HepG2 (cell line): ENCODE data around the gene ZNF48. TPM values are rescaled to one million over a fixed set of nuclear protein-coding genes. Genes with fewer than 3 reads are reported as not detected.
A peak's percentile ranks its signal among the peaks of the same experiment; 100 is the strongest.

Source experiments
- AKAP8 ChIP-seq: sonication (generic); formaldehyde crosslinking; IDR thresholded peaks from 2 replicates; pipeline ENCODE4 v1.5.1; 2020; ENCODE audit warnings: mild to moderate bottlenecking, missing genetic modification reagents
- PRMT3 ChIP-seq: sonication (generic); formaldehyde crosslinking; IDR thresholded peaks from 2 replicates; pipeline ENCODE4 v1.8.1; 2022; ENCODE audit warnings: low read depth, mild to moderate bottlenecking, moderate library complexity, missing genetic modification reagents, borderline replicate concordance
- ZFAT ChIP-seq: sonication (generic); formaldehyde crosslinking; conservative IDR thresholded peaks from 2 replicates; pipeline ENCODE4 v1.8.1; 2023; ENCODE audit warnings: missing genetic modification reagents, inconsistent platforms
- ZNF138 ChIP-seq: sonication (generic); formaldehyde crosslinking; IDR thresholded peaks from 2 replicates; pipeline ENCODE4 v1.5.0; 2020; ENCODE audit warnings: mild to moderate bottlenecking, low read depth, missing genetic modification reagents
- ZNF709 ChIP-seq: sonication (generic); formaldehyde crosslinking; IDR thresholded peaks from 2 replicates; pipeline ENCODE4 v1.5.0; 2020; ENCODE audit warnings: mild to moderate bottlenecking, missing genetic modification reagents
- ZNF792 ChIP-seq: IDR thresholded peaks from 2 replicates; pipeline ENCODE4 v1.6.1; 2016
- polyA plus RNA-seq, 8 experiments: library from polyadenylated mRNA; depleted of rRNA in 3 of 8; stranded (reverse) in 7 of 8; unstranded in 1 of 8; fragments of >200 nt; fragmentation: Illumina TruSeq in 4 of 8; extraction: Trizol in 4 of 8; gene quantifications; 2 replicates each; pipeline versions ENCODE4 v1.2.1 to v1.2.3, GENCODE V29; 2011 to 2016; ENCODE audit warnings: low read depth in 4 of 8, missing spikeins in 1 of 8, mixed read lengths in 1 of 8; ENCODE audit not compliant: insufficient read depth in 1 of 8
- total RNA-seq, 5 experiments: library from RNA; depleted of rRNA; stranded (reverse); fragments of >200 nt; fragmentation: Illumina TruSeq; extraction: Trizol; gene quantifications; 2 replicates each; pipeline ENCODE4 v1.2.3, GENCODE V29; 2016; ENCODE audit warnings: low read depth in 1 of 5
- TF ChIP-seq, protein P1 (sequence below): sonication (generic); formaldehyde crosslinking; IDR thresholded peaks from 2 replicates; pipeline ENCODE4 v1.8.1; 2022; ENCODE audit warnings: low read depth, mild to moderate bottlenecking, missing genetic modification reagents
- TF ChIP-seq, protein P2 (sequence below): sonication (generic); formaldehyde crosslinking; IDR thresholded peaks from 2 replicates; pipeline ENCODE4 v1.4.0; 2020; ENCODE audit warnings: missing genetic modification reagents
- TF ChIP-seq, protein P3 (sequence below): sonication (generic); formaldehyde crosslinking; IDR thresholded peaks from 2 replicates; pipeline ENCODE4 v1.8.1; 2022; ENCODE audit warnings: mild to moderate bottlenecking, missing genetic modification reagents
- TF ChIP-seq, protein P4 (sequence below), 2 experiments: fragments of 450-650 bp in 1 of 2; sonication (generic) in 1 of 2; formaldehyde crosslinking; IDR thresholded peaks; 2 replicates each; pipeline versions ENCODE4 v1.5.0 to v1.8.0; 2020 to 2022; ENCODE audit warnings: mild to moderate bottlenecking in 1 of 2, missing genetic modification reagents in 1 of 2
- TF ChIP-seq, protein P5 (sequence below): sonication (generic); formaldehyde crosslinking; conservative IDR thresholded peaks from 2 replicates; pipeline ENCODE4 v1.8.0; 2022; ENCODE audit warnings: mild to moderate bottlenecking, moderate library complexity, missing genetic modification reagents
- TF ChIP-seq, protein P6 (sequence below): sonication (generic); formaldehyde crosslinking; IDR thresholded peaks from 2 replicates; pipeline ENCODE4 v1.4.0; 2020; ENCODE audit warnings: mild to moderate bottlenecking, missing genetic modification reagents

ZNF48 gene
- total and polyA plus RNA-seq, 2 of the 13 experiments (the other 11 are each of a cell fraction or from before 2014, with no cell fraction given) = 9.9 to 12.3 TPM

DNA sequence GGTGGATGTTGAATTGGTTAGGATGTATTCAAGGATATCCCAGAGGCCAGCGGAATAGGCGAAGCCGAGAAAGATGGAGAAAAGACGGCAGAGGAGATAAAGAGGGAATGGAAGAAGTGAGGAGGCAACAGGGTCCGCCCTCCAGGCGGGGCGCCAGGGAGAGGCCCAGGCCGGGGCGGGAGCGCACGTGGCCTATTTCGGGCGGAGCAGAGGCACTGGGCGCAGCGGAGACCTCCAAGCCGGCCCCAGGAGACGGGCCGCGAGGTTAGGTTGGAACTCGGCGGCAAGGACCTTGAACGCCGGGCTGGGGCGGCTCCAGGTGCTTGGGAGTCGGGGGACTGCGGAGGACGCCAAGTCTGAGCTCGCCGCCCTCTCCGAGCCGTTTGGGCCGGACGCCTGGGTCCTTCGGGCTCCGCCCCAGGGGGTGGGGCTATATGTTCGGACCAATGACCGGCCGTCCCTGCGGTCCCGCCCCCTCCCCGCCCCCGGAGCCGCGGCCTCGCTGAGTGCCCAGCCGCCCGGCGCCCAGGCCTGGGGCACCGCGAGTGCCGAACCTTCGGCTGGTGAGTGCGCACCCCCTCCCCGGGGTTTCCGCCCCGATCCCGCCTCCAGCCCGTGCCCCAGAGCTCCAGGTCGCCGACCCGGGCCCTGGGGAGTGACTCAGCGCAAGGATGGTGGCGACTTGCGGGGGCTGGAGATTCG lies 12.0 kb downstream of the ZNF48 start, which contains the start of gene ZNF771 (continued):
- TF ChIP-seq, protein P1, sequence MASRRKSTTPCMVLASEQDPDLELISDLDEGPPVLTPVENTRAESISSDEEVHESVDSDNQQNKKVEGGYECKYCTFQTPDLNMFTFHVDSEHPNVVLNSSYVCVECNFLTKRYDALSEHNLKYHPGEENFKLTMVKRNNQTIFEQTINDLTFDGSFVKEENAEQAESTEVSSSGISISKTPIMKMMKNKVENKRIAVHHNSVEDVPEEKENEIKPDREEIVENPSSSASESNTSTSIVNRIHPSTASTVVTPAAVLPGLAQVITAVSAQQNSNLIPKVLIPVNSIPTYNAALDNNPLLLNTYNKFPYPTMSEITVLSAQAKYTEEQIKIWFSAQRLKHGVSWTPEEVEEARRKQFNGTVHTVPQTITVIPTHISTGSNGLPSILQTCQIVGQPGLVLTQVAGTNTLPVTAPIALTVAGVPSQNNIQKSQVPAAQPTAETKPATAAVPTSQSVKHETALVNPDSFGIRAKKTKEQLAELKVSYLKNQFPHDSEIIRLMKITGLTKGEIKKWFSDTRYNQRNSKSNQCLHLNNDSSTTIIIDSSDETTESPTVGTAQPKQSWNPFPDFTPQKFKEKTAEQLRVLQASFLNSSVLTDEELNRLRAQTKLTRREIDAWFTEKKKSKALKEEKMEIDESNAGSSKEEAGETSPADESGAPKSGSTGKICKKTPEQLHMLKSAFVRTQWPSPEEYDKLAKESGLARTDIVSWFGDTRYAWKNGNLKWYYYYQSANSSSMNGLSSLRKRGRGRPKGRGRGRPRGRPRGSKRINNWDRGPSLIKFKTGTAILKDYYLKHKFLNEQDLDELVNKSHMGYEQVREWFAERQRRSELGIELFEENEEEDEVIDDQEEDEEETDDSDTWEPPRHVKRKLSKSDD (CRISPR knock-in tag) = peak; percentile 65
- TF ChIP-seq, protein P2, sequence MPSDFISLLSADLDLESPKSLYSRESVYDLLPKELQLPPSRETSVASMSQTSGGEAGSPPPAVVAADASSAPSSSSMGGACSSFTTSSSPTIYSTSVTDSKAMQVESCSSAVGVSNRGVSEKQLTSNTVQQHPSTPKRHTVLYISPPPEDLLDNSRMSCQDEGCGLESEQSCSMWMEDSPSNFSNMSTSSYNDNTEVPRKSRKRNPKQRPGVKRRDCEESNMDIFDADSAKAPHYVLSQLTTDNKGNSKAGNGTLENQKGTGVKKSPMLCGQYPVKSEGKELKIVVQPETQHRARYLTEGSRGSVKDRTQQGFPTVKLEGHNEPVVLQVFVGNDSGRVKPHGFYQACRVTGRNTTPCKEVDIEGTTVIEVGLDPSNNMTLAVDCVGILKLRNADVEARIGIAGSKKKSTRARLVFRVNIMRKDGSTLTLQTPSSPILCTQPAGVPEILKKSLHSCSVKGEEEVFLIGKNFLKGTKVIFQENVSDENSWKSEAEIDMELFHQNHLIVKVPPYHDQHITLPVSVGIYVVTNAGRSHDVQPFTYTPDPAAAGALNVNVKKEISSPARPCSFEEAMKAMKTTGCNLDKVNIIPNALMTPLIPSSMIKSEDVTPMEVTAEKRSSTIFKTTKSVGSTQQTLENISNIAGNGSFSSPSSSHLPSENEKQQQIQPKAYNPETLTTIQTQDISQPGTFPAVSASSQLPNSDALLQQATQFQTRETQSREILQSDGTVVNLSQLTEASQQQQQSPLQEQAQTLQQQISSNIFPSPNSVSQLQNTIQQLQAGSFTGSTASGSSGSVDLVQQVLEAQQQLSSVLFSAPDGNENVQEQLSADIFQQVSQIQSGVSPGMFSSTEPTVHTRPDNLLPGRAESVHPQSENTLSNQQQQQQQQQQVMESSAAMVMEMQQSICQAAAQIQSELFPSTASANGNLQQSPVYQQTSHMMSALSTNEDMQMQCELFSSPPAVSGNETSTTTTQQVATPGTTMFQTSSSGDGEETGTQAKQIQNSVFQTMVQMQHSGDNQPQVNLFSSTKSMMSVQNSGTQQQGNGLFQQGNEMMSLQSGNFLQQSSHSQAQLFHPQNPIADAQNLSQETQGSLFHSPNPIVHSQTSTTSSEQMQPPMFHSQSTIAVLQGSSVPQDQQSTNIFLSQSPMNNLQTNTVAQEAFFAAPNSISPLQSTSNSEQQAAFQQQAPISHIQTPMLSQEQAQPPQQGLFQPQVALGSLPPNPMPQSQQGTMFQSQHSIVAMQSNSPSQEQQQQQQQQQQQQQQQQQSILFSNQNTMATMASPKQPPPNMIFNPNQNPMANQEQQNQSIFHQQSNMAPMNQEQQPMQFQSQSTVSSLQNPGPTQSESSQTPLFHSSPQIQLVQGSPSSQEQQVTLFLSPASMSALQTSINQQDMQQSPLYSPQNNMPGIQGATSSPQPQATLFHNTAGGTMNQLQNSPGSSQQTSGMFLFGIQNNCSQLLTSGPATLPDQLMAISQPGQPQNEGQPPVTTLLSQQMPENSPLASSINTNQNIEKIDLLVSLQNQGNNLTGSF (CRISPR knock-in tag) = peak; percentile 27; the same call in 1 of the 2 replicates
- TF ChIP-seq ZFAT (CRISPR knock-in tag) (no peak), AKAP8 (CRISPR knock-in tag) (0 out of 2 replicates have a peak, but pooled peaks have one; percentile 29), ZNF709 (CRISPR knock-in tag) (peak; percentile 78; the same call in 1 of the 2 replicates), ZNF792 (CRISPR knock-in tag) (0 out of 2 replicates have a peak, but pooled peaks have one; percentile 27), PRMT3 (CRISPR knock-in tag) (peak; percentile 82; the same call in 1 of the 2 replicates), ZNF138 (CRISPR knock-in tag) (peak; percentile 26)
- TF ChIP-seq, protein P3, sequence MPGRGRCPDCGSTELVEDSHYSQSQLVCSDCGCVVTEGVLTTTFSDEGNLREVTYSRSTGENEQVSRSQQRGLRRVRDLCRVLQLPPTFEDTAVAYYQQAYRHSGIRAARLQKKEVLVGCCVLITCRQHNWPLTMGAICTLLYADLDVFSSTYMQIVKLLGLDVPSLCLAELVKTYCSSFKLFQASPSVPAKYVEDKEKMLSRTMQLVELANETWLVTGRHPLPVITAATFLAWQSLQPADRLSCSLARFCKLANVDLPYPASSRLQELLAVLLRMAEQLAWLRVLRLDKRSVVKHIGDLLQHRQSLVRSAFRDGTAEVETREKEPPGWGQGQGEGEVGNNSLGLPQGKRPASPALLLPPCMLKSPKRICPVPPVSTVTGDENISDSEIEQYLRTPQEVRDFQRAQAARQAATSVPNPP (CRISPR knock-in tag) = 0 out of 2 replicates have a peak, but pooled peaks have one; percentile 50
- TF ChIP-seq, protein P4, sequence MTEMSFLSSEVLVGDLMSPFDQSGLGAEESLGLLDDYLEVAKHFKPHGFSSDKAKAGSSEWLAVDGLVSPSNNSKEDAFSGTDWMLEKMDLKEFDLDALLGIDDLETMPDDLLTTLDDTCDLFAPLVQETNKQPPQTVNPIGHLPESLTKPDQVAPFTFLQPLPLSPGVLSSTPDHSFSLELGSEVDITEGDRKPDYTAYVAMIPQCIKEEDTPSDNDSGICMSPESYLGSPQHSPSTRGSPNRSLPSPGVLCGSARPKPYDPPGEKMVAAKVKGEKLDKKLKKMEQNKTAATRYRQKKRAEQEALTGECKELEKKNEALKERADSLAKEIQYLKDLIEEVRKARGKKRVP (CRISPR knock-in tag; IDR thresholded peaks at IDR 0.05) = peak in 1 of 2 experiments; percentile 5; a peak in 2 of 4 replicates
- TF ChIP-seq, protein P5, sequence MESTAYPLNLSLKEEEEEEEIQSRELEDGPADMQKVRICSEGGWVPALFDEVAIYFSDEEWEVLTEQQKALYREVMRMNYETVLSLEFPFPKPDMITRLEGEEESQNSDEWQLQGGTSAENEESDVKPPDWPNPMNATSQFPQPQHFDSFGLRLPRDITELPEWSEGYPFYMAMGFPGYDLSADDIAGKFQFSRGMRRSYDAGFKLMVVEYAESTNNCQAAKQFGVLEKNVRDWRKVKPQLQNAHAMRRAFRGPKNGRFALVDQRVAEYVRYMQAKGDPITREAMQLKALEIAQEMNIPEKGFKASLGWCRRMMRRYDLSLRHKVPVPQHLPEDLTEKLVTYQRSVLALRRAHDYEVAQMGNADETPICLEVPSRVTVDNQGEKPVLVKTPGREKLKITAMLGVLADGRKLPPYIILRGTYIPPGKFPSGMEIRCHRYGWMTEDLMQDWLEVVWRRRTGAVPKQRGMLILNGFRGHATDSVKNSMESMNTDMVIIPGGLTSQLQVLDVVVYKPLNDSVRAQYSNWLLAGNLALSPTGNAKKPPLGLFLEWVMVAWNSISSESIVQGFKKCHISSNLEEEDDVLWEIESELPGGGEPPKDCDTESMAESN (CRISPR knock-in tag) = peak; percentile 55
- TF ChIP-seq, protein P6, sequence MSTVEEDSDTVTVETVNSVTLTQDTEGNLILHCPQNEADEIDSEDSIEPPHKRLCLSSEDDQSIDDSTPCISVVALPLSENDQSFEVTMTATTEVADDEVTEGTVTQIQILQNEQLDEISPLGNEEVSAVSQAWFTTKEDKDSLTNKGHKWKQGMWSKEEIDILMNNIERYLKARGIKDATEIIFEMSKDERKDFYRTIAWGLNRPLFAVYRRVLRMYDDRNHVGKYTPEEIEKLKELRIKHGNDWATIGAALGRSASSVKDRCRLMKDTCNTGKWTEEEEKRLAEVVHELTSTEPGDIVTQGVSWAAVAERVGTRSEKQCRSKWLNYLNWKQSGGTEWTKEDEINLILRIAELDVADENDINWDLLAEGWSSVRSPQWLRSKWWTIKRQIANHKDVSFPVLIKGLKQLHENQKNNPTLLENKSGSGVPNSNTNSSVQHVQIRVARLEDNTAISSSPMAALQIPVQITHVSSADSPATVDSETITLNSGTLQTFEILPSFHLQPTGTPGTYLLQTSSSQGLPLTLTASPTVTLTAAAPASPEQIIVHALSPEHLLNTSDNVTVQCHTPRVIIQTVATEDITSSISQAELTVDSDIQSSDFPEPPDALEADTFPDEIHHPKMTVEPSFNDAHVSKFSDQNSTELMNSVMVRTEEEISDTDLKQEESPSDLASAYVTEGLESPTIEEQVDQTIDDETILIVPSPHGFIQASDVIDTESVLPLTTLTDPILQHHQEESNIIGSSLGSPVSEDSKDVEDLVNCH (CRISPR knock-in tag) = peak; percentile 80; the same call in 1 of the 2 replicates
